ENCODE measurements around the gene FAAH.
A peak's percentile ranks its signal among the peaks of the same experiment; 100 is the strongest.

The FAAH gene

GRCh38 chr1:46458846-46459245 lies 64.7 kb downstream of the FAAH start:
- TF ChIP-seq GATA3 (IDR thresholded peaks at IDR 0.05; ENCODE audit: low read depth, low read length) (no peak), GATA2 (IDR thresholded peaks at IDR 0.05; ENCODE audit: low read depth, low read length) (no peak)

GRCh38 chr1:46459315-46459714 lies 65.2 kb downstream of the FAAH start:
- TF ChIP-seq GATA3 (IDR thresholded peaks at IDR 0.05; ENCODE audit: low read depth, low read length) (no peak), GATA2 (IDR thresholded peaks at IDR 0.05; ENCODE audit: low read depth, low read length) (no peak)

GRCh38 chr1:46461017-46461808 lies 67.1 kb downstream of the FAAH start:
- TF ChIP-seq GATA3 (IDR thresholded peaks at IDR 0.05; ENCODE audit: low read depth, low read length) (no peak), GATA2 (IDR thresholded peaks at IDR 0.05; ENCODE audit: low read depth, low read length) (no peak)

GRCh38 chr1:46461809-46462448 lies 67.8 kb downstream of the FAAH start:
- TF ChIP-seq GATA3 (IDR thresholded peaks at IDR 0.05; ENCODE audit: low read depth, low read length): no peak
- TF ChIP-seq GATA2 (IDR thresholded peaks at IDR 0.05; ENCODE audit: low read depth, low read length): peak; percentile 62

Measured in SH-SY5Y (cell line).